ENCODE measurements around the gene NHEJ1. TPM values are rescaled to one million over a fixed set of nuclear protein-coding genes. Genes with fewer than 3 reads are reported as not detected.

The NHEJ1 gene
- total and polyA plus RNA-seq, 2 donors (not counting 3 experiments of a cell fraction or from before 2014, with no cell fraction given), result 12.8 to 12.9 TPM

DNA sequence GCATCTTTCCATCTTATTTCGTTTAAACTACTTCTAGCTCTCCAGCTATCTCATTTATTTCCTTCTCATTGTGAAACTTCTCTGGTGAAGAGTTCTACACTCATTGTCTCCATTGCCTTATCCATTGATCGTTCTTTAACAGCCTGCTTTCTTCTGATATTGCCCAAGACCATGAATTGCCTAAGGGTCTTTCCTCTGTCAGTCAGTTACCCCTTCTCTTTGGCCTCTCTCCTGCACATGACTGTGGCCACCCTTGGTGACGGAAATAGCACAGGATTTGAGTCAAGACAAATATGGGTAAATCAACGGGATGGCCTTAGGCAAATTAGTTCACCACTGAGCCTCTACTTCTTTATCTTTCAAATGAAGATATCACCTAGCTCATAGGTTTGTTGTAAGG is 26.6 kb downstream of the NHEJ1 start:
- no peak overlapping the region for H3K27ac ChIP-seq (ENCODE audit: insufficient read depth, low read depth, low read length)
- POLR2A ChIA-PET, result no interaction called here
- no peak overlapping the region for H3K4me2 ChIP-seq (ENCODE audit: insufficient read depth, low read length)
- H3K9me3 ChIP-seq (replicated peaks; ENCODE audit: control insufficient read depth, insufficient read depth, low read length), result no peaks in the 10 kb centered on the region
- H3K4me3 ChIP-seq (replicated peaks in 1 of 3; ENCODE audit: insufficient read depth in 1 of 3, low read depth in 1 of 3, low read length in 3 of 3), result no peak overlapping the region
- dilution Hi-C loops (cut with MboI; ENCODE audit: extremely low pct_ligation_motif_present, low sequenced_read_pairs) (no loop called here), intact Hi-C loops (cut with micrococcal nuclease) (no loop called here)
- H3K79me2 ChIP-seq (ENCODE audit: control insufficient read depth, insufficient read depth, low read length), result no peaks in the 10 kb centered on the region
- no peaks in the 10 kb centered on the region for H3K27me3 ChIP-seq (ENCODE audit: control insufficient read depth in 2 of 2, insufficient read depth in 2 of 2, low read length in 2 of 2)
- H3K36me3 ChIP-seq (ENCODE audit: control insufficient read depth in 2 of 2, extremely low read depth in 1 of 2, insufficient read depth in 2 of 2, low read length in 2 of 2), result no peaks in the 10 kb centered on the region
- no peak overlapping the region for H3K9ac ChIP-seq (replicated peaks; ENCODE audit: extremely low read depth, insufficient read depth, low read length)
- no TSS peak for BruUV-seq (replicated peaks)
- DNase-seq (ENCODE audit: low read depth, low spot score) (no peak), FAIRE-seq (no peak)
- H4K20me1 ChIP-seq (replicated peaks; ENCODE audit: control insufficient read depth, extremely low read depth, insufficient read depth, low read length), result no peaks in the 10 kb centered on the region
- TF ChIP-seq POLR2A (IDR thresholded peaks at IDR 0.05; ENCODE audit: low read depth, low read length) (no peak), POLR2AphosphoS5 (IDR thresholded peaks at IDR 0.05; ENCODE audit: insufficient read depth, low read depth, low read length) (no peak), FOS (IDR thresholded peaks at IDR 0.05; ENCODE audit: borderline replicate concordance, insufficient read depth, low read length) (no peak), JUN (IDR thresholded peaks at IDR 0.05; ENCODE audit: borderline replicate concordance, insufficient read depth, insufficient read length, low read depth) (no peak), GATA2 (IDR thresholded peaks at IDR 0.05; ENCODE audit: insufficient read depth, insufficient read length, low read depth, low read length) (no peak), EZH2 (IDR thresholded peaks at IDR 0.05; ENCODE audit: borderline replicate concordance, low read depth, low read length, severe bottlenecking) (no peak), MYC (IDR thresholded peaks at IDR 0.05; ENCODE audit: low read depth, low read length) (no peak)
- TF ChIP-seq, protein P1, sequence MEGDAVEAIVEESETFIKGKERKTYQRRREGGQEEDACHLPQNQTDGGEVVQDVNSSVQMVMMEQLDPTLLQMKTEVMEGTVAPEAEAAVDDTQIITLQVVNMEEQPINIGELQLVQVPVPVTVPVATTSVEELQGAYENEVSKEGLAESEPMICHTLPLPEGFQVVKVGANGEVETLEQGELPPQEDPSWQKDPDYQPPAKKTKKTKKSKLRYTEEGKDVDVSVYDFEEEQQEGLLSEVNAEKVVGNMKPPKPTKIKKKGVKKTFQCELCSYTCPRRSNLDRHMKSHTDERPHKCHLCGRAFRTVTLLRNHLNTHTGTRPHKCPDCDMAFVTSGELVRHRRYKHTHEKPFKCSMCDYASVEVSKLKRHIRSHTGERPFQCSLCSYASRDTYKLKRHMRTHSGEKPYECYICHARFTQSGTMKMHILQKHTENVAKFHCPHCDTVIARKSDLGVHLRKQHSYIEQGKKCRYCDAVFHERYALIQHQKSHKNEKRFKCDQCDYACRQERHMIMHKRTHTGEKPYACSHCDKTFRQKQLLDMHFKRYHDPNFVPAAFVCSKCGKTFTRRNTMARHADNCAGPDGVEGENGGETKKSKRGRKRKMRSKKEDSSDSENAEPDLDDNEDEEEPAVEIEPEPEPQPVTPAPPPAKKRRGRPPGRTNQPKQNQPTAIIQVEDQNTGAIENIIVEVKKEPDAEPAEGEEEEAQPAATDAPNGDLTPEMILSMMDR (IDR thresholded peaks at IDR 0.05; ENCODE audit: extremely low read depth in 1 of 2, insufficient read depth in 1 of 2, low read depth in 1 of 2, low read length in 2 of 2), result no peak
- TF ChIP-seq, protein P2, sequence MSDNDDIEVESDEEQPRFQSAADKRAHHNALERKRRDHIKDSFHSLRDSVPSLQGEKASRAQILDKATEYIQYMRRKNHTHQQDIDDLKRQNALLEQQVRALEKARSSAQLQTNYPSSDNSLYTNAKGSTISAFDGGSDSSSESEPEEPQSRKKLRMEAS (IDR thresholded peaks at IDR 0.05; ENCODE audit: insufficient read depth, insufficient read length), result no peak
- CTCF ChIA-PET, result interaction anchor here (0.7 to 3.0 kb wide), 8 partner anchors 11 to 154 kb away, joined by 3 to 12 read pairs (median 4); no protein-coding TSS in a partner anchor
- H3K4me1 ChIP-seq (ENCODE audit: control insufficient read depth, extremely low read depth, insufficient read depth, low read length), result no peaks in the 10 kb centered on the region
- H2AFZ ChIP-seq (ENCODE audit: low read depth, low read length), result no peak overlapping the region
- peaks cover 3% of the 10 kb centered on the region for H3K9me1 ChIP-seq (replicated peaks; ENCODE audit: control insufficient read depth, extremely low read depth, insufficient read depth, low read length)
